Stomach (tissue), 9 donors: ENCODE data around the gene LPAR3. TPM values are rescaled to one million over a fixed set of nuclear protein-coding genes. Genes with fewer than 3 reads are reported as not detected.

Source experiments
- DNase-seq, 2 donors: peaks; one replicate each; pipeline versions ENCODE4 v3.0.0 to v3.0.0-alpha.2; 2013 to 2019
- H3K27ac ChIP-seq, 5 donors: fragments of 200-600 bp in 4 of 5; sonication (generic) in 4 of 5; one replicate each; pipeline ENCODE4 v1.5.1; 2013 to 2019; ENCODE audit warnings: mild to moderate bottlenecking in 1 of 5, moderate library complexity in 1 of 5
- H3K27me3 ChIP-seq, 3 donors: fragments of 200-600 bp; sonication (generic); one replicate each; pipeline ENCODE4 v1.5.1; 2017 to 2019; ENCODE audit warnings: mixed run types in 1 of 3
- H3K36me3 ChIP-seq, 4 donors: fragments of 200-600 bp; sonication (generic); 1 replicate in 3 of 4; 2 replicates in 1 of 4; pipeline ENCODE4 v1.5.1; 2016 to 2019
- H3K4me1 ChIP-seq, 4 donors: fragments of 200-600 bp; sonication (generic); one replicate each; pipeline ENCODE4 v1.5.1; 2016 to 2019
- H3K4me3 ChIP-seq, 4 donors: fragments of 200-600 bp; sonication (generic) in 3 of 4; one replicate each; pipeline ENCODE4 v1.5.1; 2016 to 2019; ENCODE audit warnings: mild to moderate bottlenecking in 1 of 4
- H3K9me3 ChIP-seq, 4 donors: fragments of 200-600 bp; sonication (generic); one replicate each; pipeline ENCODE4 v1.5.1; 2016 to 2019
- CTCF ChIP-seq, 7 experiments: fragments of 450-650 bp in 4 of 7; fragments of 200-600 bp in 3 of 7; sonication (generic) in 3 of 7; IDR thresholded peaks; one replicate each; pipeline ENCODE4 v1.5.1; 2016 to 2019; ENCODE audit warnings: antibody characterized with exemption in 7 of 7, control low read depth in 2 of 7, mild to moderate bottlenecking in 1 of 7
- EP300 ChIP-seq: sonication (generic); formaldehyde crosslinking; IDR thresholded peaks from one replicate; pipeline ENCODE4 v1.6.1; 2017; ENCODE audit warnings: antibody characterized with exemption
- POLR2A ChIP-seq, 4 donors: fragments of 450-650 bp; IDR thresholded peaks; one replicate each; pipeline ENCODE4 v1.6.1; 2016; ENCODE audit warnings: antibody characterized with exemption in 4 of 4, control low read depth in 2 of 4, mild to moderate bottlenecking in 1 of 4, moderate library complexity in 1 of 4
- POLR2AphosphoS5 ChIP-seq, 3 donors: sonication (generic); formaldehyde crosslinking; IDR thresholded peaks; one replicate each; pipeline ENCODE4 v1.6.1; 2016; ENCODE audit warnings: antibody characterized with exemption in 3 of 3
- WGBS, 5 donors: extraction: QIAGEN DNeasy Blood & Tissue Kit in 3 of 5; methylation state at CpG; one replicate each; pipeline versions ENCODE4 v1.1.5 to v1.1.7; 2013 to 2018; 5-methylcytosine and 5-hydroxymethylcytosine counted together
- intact Hi-C: fragments of 100-400 bp; cut with DNase I; formaldehyde crosslinking; loops from one replicate; pipeline ENCODE4 v1.15.1; 2023; ENCODE audit warnings: low total_unique reads
- polyA plus RNA-seq, 3 donors: library from polyadenylated mRNA; stranded (reverse); fragments of 200-250 nt; gene quantifications; one replicate each; pipeline ENCODE4 v1.2.3, GENCODE V29; 2013
- total RNA-seq, 5 donors: library from RNA; depleted of rRNA; stranded (reverse); fragments of >200 nt; gene quantifications; one replicate each; pipeline versions ENCODE4 v1.1.0 to v1.2.3, GENCODE V29; 2014 to 2016
- donor health status: healthy with polysubstance abuse.
- donor health status: Bipolar disorder and iron deficiency.
- donor health status: healthy.

The LPAR3 gene
- total and polyA plus RNA-seq, 8 donors: 0.12 to 2.7 (median 1.2) TPM; not detected in 3

- TF ChIP-seq POLR2A (IDR thresholded peaks at IDR 0.05) (no peak), EP300 (no peak)
- intact Hi-C loops: no loop called here
- 65 to 77% (median 67%) methylated on average over 9 of the region's 9 CpGs for WGBS, 5 donors
Measured at GRCh38 chr1:84872696-84873355, 20.2 kb downstream of the LPAR3 start.

GRCh38 chr1:84871181-84871580 is 21.8 kb downstream of the LPAR3 start:
- no peaks in the 10 kb centered on the region for H3K36me3 ChIP-seq
- no peak overlapping the region for H3K4me3 ChIP-seq
- H3K27ac ChIP-seq: no peak overlapping the region
- H3K9me3 ChIP-seq: no peaks in the 10 kb centered on the region
- no peaks in the 10 kb centered on the region for H3K27me3 ChIP-seq
- H3K4me1 ChIP-seq: no peaks in the 10 kb centered on the region
- intact Hi-C loops: no loop called here
- TF ChIP-seq EP300 (no peak), POLR2A (IDR thresholded peaks at IDR 0.05) (no peak), POLR2AphosphoS5 (IDR thresholded peaks at IDR 0.05) (no peak), CTCF (IDR thresholded peaks at IDR 0.05) (no peak)
- no peak for DNase-seq

More at GRCh38 chr1:84872696-84873355, 20.2 kb downstream of the LPAR3 start:
- Histone ChIP-seq H3K36me3 (no peaks in the 10 kb centered on the region), H3K4me3 (no peak overlapping the region), H3K27me3 (no peaks in the 10 kb centered on the region), H3K27ac (no peak overlapping the region), H3K4me1 (no peaks in the 10 kb centered on the region), H3K9me3 (no peaks in the 10 kb centered on the region)
- DNase-seq: no peak

- WGBS, 5 donors: 20 to 36% (median 24%) methylated on average over 2 of the region's 2 CpGs
- DNase-seq: no peak
- no peak overlapping the region for H3K27ac ChIP-seq
- no peaks in the 10 kb centered on the region for H3K9me3 ChIP-seq
- H3K27me3 ChIP-seq: no peaks in the 10 kb centered on the region
- no peak for TF ChIP-seq CTCF (IDR thresholded peaks at IDR 0.05)
- TF ChIP-seq EP300: no peak
- TF ChIP-seq POLR2AphosphoS5 (IDR thresholded peaks at IDR 0.05): no peak
- no peak for TF ChIP-seq POLR2A (IDR thresholded peaks at IDR 0.05)
- intact Hi-C loops: no loop called here
- no peaks in the 10 kb centered on the region for H3K4me1 ChIP-seq
- no peaks in the 10 kb centered on the region for H3K36me3 ChIP-seq
- no peak overlapping the region for H3K4me3 ChIP-seq
Measured at GRCh38 chr1:84870591-84870990, 22.4 kb downstream of the LPAR3 start.

GRCh38 chr1:84869720-84870119 is 23.3 kb downstream of the LPAR3 start:
- no peak for TF ChIP-seq POLR2A (IDR thresholded peaks at IDR 0.05)
- H3K4me1 ChIP-seq: no peaks in the 10 kb centered on the region
- H3K27me3 ChIP-seq: no peaks in the 10 kb centered on the region
- H3K9me3 ChIP-seq: no peaks in the 10 kb centered on the region
- H3K36me3 ChIP-seq: no peaks in the 10 kb centered on the region
- H3K4me3 ChIP-seq: no peak overlapping the region
- intact Hi-C loops: no loop called here
- H3K27ac ChIP-seq: no peak overlapping the region
- 80 to 93% (median 86%) methylated on average over 1 of the region's 1 CpG for WGBS, 5 donors
- DNase-seq: no peak

- WGBS, 5 donors: 67 to 87% (median 79%) methylated on average over 5 of the region's 5 CpGs
- no peaks in the 10 kb centered on the region for H3K4me1 ChIP-seq
- no peaks in the 10 kb centered on the region for H3K9me3 ChIP-seq
- no peak overlapping the region for H3K4me3 ChIP-seq
- intact Hi-C loops: no loop called here
- H3K36me3 ChIP-seq: no peaks in the 10 kb centered on the region
- no peak overlapping the region for H3K27ac ChIP-seq
- TF ChIP-seq CTCF (IDR thresholded peaks at IDR 0.05) (no peak), POLR2AphosphoS5 (IDR thresholded peaks at IDR 0.05) (no peak), POLR2A (IDR thresholded peaks at IDR 0.05) (no peak), EP300 (no peak)
- H3K27me3 ChIP-seq: no peaks in the 10 kb centered on the region
- DNase-seq: peak in 1 of 2 donors; percentile 41
Measured at GRCh38 chr1:84862810-84863251, 30.2 kb downstream of the LPAR3 start.
